ENCODE results near the gene BARHL1.
A peak's percentile ranks its signal among the peaks of the same experiment; 100 is the strongest.

The BARHL1 gene

GRCh38 chr9:132575005-132575609, 7.3 kb upstream of the BARHL1 start:
- H3K9me3 Mint-ChIP-seq = no peaks in the 10 kb centered on the region
- H3K36me3 Mint-ChIP-seq = no peaks in the 10 kb centered on the region
- ATAC-seq (peak; percentile 79), DNase-seq (ENCODE audit: low spot score in 2 of 2) (peak in 1 of 2 donors; percentile 37)
- H3K4me3 Mint-ChIP-seq = no peak overlapping the region
- H3K4me1 Mint-ChIP-seq = peaks cover 6% of the 10 kb centered on the region
- H3K27ac Mint-ChIP-seq = no peak overlapping the region

- Mint-ChIP-seq H3K27ac (no peak overlapping the region), H3K9me3 (no peaks in the 10 kb centered on the region), H3K4me1 (peaks cover 6% of the 10 kb centered on the region), H3K36me3 (no peaks in the 10 kb centered on the region), H3K4me3 (no peak overlapping the region)
- no peak for ATAC-seq
- no peak for DNase-seq (ENCODE audit: low spot score in 2 of 2)
These were observed 6.6 kb upstream of the BARHL1 start for GRCh38 chr9:132575811-132576210.

- Mint-ChIP-seq H3K4me1 (peaks cover 16% of the 10 kb centered on the region), H3K9me3 (no peaks in the 10 kb centered on the region), H3K36me3 (peaks cover 7% of the 10 kb centered on the region)
These were observed 5.3 kb upstream of the BARHL1 start for GRCh38 chr9:132577119-132577518.

GRCh38 chr9:132578367-132578932, 4.0 kb upstream of the BARHL1 start:
- Mint-ChIP-seq H3K4me3 (no peak overlapping the region), H3K36me3 (peaks cover 7% of the 10 kb centered on the region), H3K9me3 (no peaks in the 10 kb centered on the region), H3K4me1 (peaks cover 16% of the 10 kb centered on the region), H3K27ac (no peak overlapping the region)
- no peak for ATAC-seq
- no peak for DNase-seq (ENCODE audit: low spot score in 2 of 2)

More at GRCh38 chr9:132577119-132577518, 5.3 kb upstream of the BARHL1 start:
- H3K27ac Mint-ChIP-seq = no peak overlapping the region
- H3K4me3 Mint-ChIP-seq = no peak overlapping the region
- no peak for ATAC-seq
- DNase-seq (ENCODE audit: low spot score in 2 of 2) = no peak

GRCh38 chr9:132579427-132579798, 3.0 kb upstream of the BARHL1 start:
- no peaks in the 10 kb centered on the region for H3K9me3 Mint-ChIP-seq
- H3K36me3 Mint-ChIP-seq = peaks cover 7% of the 10 kb centered on the region
- ATAC-seq = no peak
- no peak for DNase-seq (ENCODE audit: low spot score in 2 of 2)
- peaks cover 16% of the 10 kb centered on the region for H3K4me1 Mint-ChIP-seq
- H3K27ac Mint-ChIP-seq = no peak overlapping the region
- no peak overlapping the region for H3K4me3 Mint-ChIP-seq

- peaks cover 7% of the 10 kb centered on the region for H3K36me3 Mint-ChIP-seq
- H3K27ac Mint-ChIP-seq = no peak overlapping the region
- no peaks in the 10 kb centered on the region for H3K9me3 Mint-ChIP-seq
- ATAC-seq (no peak), DNase-seq (ENCODE audit: low spot score in 2 of 2) (no peak)
- H3K4me1 Mint-ChIP-seq = peaks cover 11% of the 10 kb centered on the region
- no peak overlapping the region for H3K4me3 Mint-ChIP-seq
These were observed 579 bp downstream of the BARHL1 start for GRCh38 chr9:132582786-132583583.

GRCh38 chr9:132583584-132584304, 1.3 kb downstream of the BARHL1 start:
- no peak overlapping the region for H3K4me3 Mint-ChIP-seq
- peaks cover 7% of the 10 kb centered on the region for H3K36me3 Mint-ChIP-seq
- no peak for DNase-seq (ENCODE audit: low spot score in 2 of 2)
- peaks cover 11% of the 10 kb centered on the region for H3K4me1 Mint-ChIP-seq
- H3K9me3 Mint-ChIP-seq = no peaks in the 10 kb centered on the region
- H3K27ac Mint-ChIP-seq = no peak overlapping the region
- ATAC-seq = no peak

GRCh38 chr9:132584601-132585560, 2.5 kb downstream of the BARHL1 start:
- ATAC-seq = no peak
- Mint-ChIP-seq H3K36me3 (peaks cover 7% of the 10 kb centered on the region), H3K4me1 (peaks cover 11% of the 10 kb centered on the region), H3K9me3 (no peaks in the 10 kb centered on the region), H3K27ac (no peak overlapping the region), H3K4me3 (no peak overlapping the region)
- no peak for DNase-seq (ENCODE audit: low spot score in 2 of 2)

GRCh38 chr9:132585954-132586829, 3.8 kb downstream of the BARHL1 start:
- peaks cover 13% of the 10 kb centered on the region for H3K4me1 Mint-ChIP-seq
- H3K4me3 Mint-ChIP-seq = no peak overlapping the region
- no peaks in the 10 kb centered on the region for H3K9me3 Mint-ChIP-seq
- no peak overlapping the region for H3K27ac Mint-ChIP-seq
- peaks cover 7% of the 10 kb centered on the region for H3K36me3 Mint-ChIP-seq
- ATAC-seq (no peak), DNase-seq (ENCODE audit: low spot score in 2 of 2) (no peak)

- DNase-seq (ENCODE audit: low spot score in 2 of 2) = peak in 1 of 2 donors; percentile 54
- H3K4me1 Mint-ChIP-seq = peaks cover 7% of the 10 kb centered on the region
- no peaks in the 10 kb centered on the region for H3K9me3 Mint-ChIP-seq
- H3K4me3 Mint-ChIP-seq = no peak overlapping the region
- no peak overlapping the region for H3K27ac Mint-ChIP-seq
- peaks cover under 1% of the 10 kb centered on the region for H3K36me3 Mint-ChIP-seq
- ATAC-seq = no peak
These were observed 4.6 kb downstream of the BARHL1 start for GRCh38 chr9:132586830-132587591.

GRCh38 chr9:132587592-132587955, 5.2 kb downstream of the BARHL1 start:
- DNase-seq (ENCODE audit: low spot score in 2 of 2) (peak in 1 of 2 donors; percentile 50), ATAC-seq (no peak)
- Mint-ChIP-seq H3K27ac (no peak overlapping the region), H3K4me3 (no peak overlapping the region), H3K4me1 (peaks cover 6% of the 10 kb centered on the region), H3K9me3 (no peaks in the 10 kb centered on the region), H3K36me3 (no peaks in the 10 kb centered on the region)

GRCh38 chr9:132588098-132588497, 5.7 kb downstream of the BARHL1 start:
- no peaks in the 10 kb centered on the region for H3K36me3 Mint-ChIP-seq
- no peaks in the 10 kb centered on the region for H3K9me3 Mint-ChIP-seq
- H3K4me3 Mint-ChIP-seq = no peak overlapping the region
- H3K27ac Mint-ChIP-seq = no peak overlapping the region
- H3K4me1 Mint-ChIP-seq = peaks cover 6% of the 10 kb centered on the region
- no peak for ATAC-seq
- DNase-seq (ENCODE audit: low spot score in 2 of 2) = no peak

- Mint-ChIP-seq H3K4me3 (no peak overlapping the region), H3K9me3 (no peaks in the 10 kb centered on the region), H3K27ac (no peak overlapping the region), H3K36me3 (peaks cover 5% of the 10 kb centered on the region), H3K4me1 (peaks cover 6% of the 10 kb centered on the region)
- DNase-seq (ENCODE audit: low spot score in 2 of 2) (no peak), ATAC-seq (no peak)
These were observed 6.2 kb downstream of the BARHL1 start for GRCh38 chr9:132588501-132589147.

Measured in stimulated activated effector memory CD8-positive, alpha-beta T cell treated with anti-CD3 and anti-CD28 coated beads, Interleukin-12 subunit alpha, Interleukin-12 subunit beta, amount 100 ng/mL, for 72 hours (primary cell).